ENCODE results near the gene RNPEPL1.

Gene RNPEPL1

GRCh38 chr2:240576436-240577205, 8.3 kb downstream of the RNPEPL1 start:
- Histone ChIP-seq H3K4me3 (ENCODE audit: low read depth, low read length) (no peak overlapping the region), H3K9me3 (ENCODE audit: control insufficient read depth, insufficient read depth, low read depth, low read length) (no peaks in the 10 kb centered on the region), H3K36me3 (ENCODE audit: control insufficient read depth in 2 of 2, insufficient read depth in 1 of 2, low read length in 2 of 2) (peaks cover 0 to 47% of the 10 kb centered on the region in 2 experiments; a peak in 1 of 3 replicates), H3K27ac (ENCODE audit: extremely low read depth, low read depth, low read length) (no peak overlapping the region), H3K4me1 (ENCODE audit: control insufficient read depth, insufficient read depth, low read length) (peaks cover 7% of the 10 kb centered on the region)
- CTCF ChIA-PET = no interaction called here
- POLR2A ChIA-PET = interaction anchor here (1.4 to 2.2 kb wide), 2 partner anchors 10 kb away, joined by 5 to 16 read pairs; partner anchors contain the start of gene CAPN10
- TF ChIP-seq ZSCAN23 (tag by site-specific recombination; IDR thresholded peaks at IDR 0.05) = no peak
- TF ChIP-seq ZNF747 (tag by site-specific recombination; IDR thresholded peaks at IDR 0.05) = no peak
- TF ChIP-seq ZBTB26 (tag by site-specific recombination; optimal IDR thresholded peaks at IDR 0.05) = no peak
- TF ChIP-seq ZNF626 (tag by site-specific recombination; IDR thresholded peaks at IDR 0.05) = no peak
- no peak for TF ChIP-seq ZNF292 (tag by site-specific recombination; IDR thresholded peaks at IDR 0.05; ENCODE audit: borderline replicate concordance, low read depth)
- no peak for TF ChIP-seq ZFHX2 (tag by site-specific recombination; conservative IDR thresholded peaks at IDR 0.05)
- no peak for TF ChIP-seq ZFP69B (tag by site-specific recombination; IDR thresholded peaks at IDR 0.05)
- TF ChIP-seq, protein P1, sequence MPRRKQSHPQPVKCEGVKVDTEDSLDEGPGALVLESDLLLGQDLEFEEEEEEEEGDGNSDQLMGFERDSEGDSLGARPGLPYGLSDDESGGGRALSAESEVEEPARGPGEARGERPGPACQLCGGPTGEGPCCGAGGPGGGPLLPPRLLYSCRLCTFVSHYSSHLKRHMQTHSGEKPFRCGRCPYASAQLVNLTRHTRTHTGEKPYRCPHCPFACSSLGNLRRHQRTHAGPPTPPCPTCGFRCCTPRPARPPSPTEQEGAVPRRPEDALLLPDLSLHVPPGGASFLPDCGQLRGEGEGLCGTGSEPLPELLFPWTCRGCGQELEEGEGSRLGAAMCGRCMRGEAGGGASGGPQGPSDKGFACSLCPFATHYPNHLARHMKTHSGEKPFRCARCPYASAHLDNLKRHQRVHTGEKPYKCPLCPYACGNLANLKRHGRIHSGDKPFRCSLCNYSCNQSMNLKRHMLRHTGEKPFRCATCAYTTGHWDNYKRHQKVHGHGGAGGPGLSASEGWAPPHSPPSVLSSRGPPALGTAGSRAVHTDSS (tag by site-specific recombination; IDR thresholded peaks at IDR 0.05) = no peak
- TF ChIP-seq KLF10 (tag by site-specific recombination; IDR thresholded peaks at IDR 0.05) = no peak
- no peak for TF ChIP-seq ZNF335 (tag by site-specific recombination; conservative IDR thresholded peaks at IDR 0.05)
- no peak for TF ChIP-seq ZNF530 (tag by site-specific recombination; IDR thresholded peaks at IDR 0.05; ENCODE audit: low read depth)
- TF ChIP-seq ZSCAN16 (tag by site-specific recombination; IDR thresholded peaks at IDR 0.05) = no peak
- TF ChIP-seq TSHZ1 (tag by site-specific recombination; IDR thresholded peaks at IDR 0.05; ENCODE audit: borderline replicate concordance) = no peak
- TF ChIP-seq ZNF174 (tag by site-specific recombination; IDR thresholded peaks at IDR 0.05) = no peak
- TF ChIP-seq, protein P2, sequence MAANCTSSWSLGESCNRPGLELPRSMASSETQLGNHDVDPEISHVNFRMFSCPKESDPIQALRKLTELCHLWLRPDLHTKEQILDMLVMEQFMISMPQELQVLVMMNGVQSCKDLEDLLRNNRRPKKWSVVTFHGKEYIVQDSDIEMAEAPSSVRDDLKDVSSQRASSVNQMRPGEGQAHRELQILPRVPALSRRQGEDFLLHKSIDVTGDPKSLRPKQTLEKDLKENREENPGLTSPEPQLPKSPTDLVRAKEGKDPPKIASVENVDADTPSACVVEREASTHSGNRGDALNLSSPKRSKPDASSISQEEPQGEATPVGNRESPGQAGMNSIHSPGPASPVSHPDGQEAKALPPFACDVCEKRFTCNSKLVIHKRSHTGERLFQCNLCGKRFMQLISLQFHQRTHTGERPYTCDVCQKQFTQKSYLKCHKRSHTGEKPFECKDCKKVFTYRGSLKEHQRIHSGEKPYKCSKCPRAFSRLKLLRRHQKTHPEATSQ (tag by site-specific recombination; IDR thresholded peaks at IDR 0.05) = no peak
- no peak for TF ChIP-seq ZBTB6 (tag by site-specific recombination; IDR thresholded peaks at IDR 0.05)
- TF ChIP-seq ZNF501 (tag by site-specific recombination; IDR thresholded peaks at IDR 0.05) = no peak
